ENCODE measurements around the gene MIF.

DNA sequence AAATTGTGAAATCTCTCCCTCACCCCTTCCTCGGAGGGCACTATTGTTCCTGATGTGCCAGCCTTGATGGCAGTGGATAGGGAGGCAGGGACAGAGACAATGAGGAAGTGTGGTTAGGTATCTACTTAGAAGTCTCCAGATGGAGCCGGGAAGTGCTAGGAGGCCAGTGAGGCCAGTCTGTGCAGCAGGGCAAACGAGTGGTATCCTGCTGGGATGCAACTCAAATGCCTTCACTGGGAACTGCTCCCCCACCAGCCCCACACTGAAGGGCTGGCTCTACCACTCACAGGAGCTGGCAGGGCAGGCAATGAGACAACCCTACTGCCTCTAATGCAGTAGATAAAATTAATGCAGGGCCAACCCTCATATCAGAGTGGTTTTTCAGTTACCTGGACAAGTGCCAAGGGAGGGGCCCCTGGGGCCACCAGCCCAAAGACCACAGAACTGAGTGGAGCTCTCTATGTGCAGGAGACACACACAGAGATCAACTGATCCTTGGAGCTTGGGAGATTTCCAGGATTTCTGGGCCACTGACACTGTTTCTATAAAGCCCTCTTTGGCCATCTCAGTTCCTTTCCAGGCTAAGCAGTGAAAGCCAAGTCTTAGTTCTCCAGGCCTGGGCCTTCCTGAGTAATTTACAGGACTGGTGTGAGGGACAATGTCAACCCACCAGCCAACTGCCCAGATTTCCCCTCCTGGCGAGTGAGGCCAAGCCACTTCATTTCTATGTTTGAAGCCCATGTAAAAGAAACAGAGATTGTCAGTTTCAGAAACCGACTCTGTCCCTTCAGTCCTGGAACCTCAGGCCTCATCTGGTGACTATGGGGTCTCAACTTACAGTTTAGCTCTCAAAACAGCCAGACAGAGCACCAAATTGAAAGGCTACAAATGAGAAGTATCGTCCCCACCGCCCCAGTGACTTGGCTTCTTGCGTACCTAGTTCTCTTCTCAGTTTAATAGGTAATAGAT, 4.1 kb downstream of the MIF start:
- TF ChIP-seq POLR2AphosphoS5 (IDR thresholded peaks at IDR 0.05; ENCODE audit: low read depth, low read length) (peak; percentile 48; the same call in 1 of the 2 replicates), TAF1 (IDR thresholded peaks at IDR 0.05; ENCODE audit: borderline replicate concordance, insufficient read depth, low read length) (no peak)
